IgD-negative memory B cell (primary cell): ENCODE results near the gene CAPN9. TPM values are rescaled to one million over a fixed set of nuclear protein-coding genes. Genes with fewer than 3 reads are reported as not detected.
"Not testable (repeated sequence)": the region's sequence is repeated elsewhere in the genome, so short reads cannot be mapped to it uniquely, and the experiment has no call there.

ENCODE experiments used
- H3K27ac Mint-ChIP-seq, 3 donors: one replicate each; pipeline ENCODE4 v1.8.0; 2020 to 2022; ENCODE audit warnings: mild to moderate bottlenecking in 3 of 3, mixed read lengths in 3 of 3, moderate library complexity in 1 of 3
- H3K27me3 Mint-ChIP-seq: one replicate; pipeline ENCODE4 v1.8.0; 2021; ENCODE audit warnings: mixed read lengths
- H3K36me3 Mint-ChIP-seq: one replicate; pipeline ENCODE4 v1.8.0; 2020; ENCODE audit warnings: mild to moderate bottlenecking, mixed read lengths
- H3K4me1 Mint-ChIP-seq, 3 donors: one replicate each; pipeline ENCODE4 v1.8.0; 2020 to 2022; ENCODE audit warnings: mixed read lengths in 3 of 3, mild to moderate bottlenecking in 1 of 3
- H3K4me3 Mint-ChIP-seq, 4 donors: one replicate each; pipeline ENCODE4 v1.8.0; 2020 to 2022; ENCODE audit warnings: mild to moderate bottlenecking in 4 of 4, mixed read lengths in 4 of 4, moderate library complexity in 3 of 4
- H3K9me3 Mint-ChIP-seq, 3 donors: one replicate each; pipeline ENCODE4 v1.8.0; 2020 to 2021; ENCODE audit warnings: mixed read lengths in 3 of 3, mild to moderate bottlenecking in 1 of 3
- polyA plus RNA-seq: library from polyadenylated mRNA; unstranded; fragments of 300-500 nt; fragmentation: Illumina TruSeq; gene quantifications from one replicate; pipeline ENCODE4 v1.2.3, GENCODE V29; 2021

CAPN9 gene
- polyA plus RNA-seq, 1 donor from 2014 or later = not detected

DNA sequence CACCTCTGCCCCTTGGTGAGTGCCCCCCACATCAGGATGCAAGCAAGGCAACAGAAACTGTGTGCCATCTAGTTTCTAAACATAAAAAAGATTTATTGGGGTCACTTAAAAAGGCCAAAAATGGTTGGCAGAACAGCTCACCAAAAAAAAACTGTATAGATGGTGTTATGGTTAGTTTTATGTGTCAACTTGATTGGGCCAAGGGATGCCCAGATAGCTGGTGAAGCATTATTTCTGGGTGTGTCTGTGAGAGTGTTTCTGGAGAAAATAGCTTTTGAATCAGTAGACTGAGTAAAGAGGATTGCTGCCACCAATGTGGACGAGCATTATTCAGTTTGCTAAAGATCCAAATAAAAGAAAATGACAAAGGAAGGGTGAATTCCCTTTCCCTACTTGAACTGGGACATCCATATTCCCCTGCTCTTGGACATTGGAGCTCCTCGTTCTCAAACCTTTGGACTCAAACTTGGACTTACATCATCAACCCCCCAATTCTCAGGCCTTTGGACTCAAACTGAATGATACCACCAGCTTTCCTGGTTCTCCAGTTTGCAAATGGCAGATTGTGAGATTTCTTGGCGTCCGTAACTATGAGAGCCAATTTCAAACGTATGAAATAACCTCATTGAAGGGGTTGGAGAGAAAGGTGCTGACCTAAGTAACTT lies 16.9 kb downstream of the CAPN9 start:
- Mint-ChIP-seq H3K27ac (no peak overlapping the region), H3K4me1 (no peaks in the 10 kb centered on the region), H3K9me3 (peaks cover 0 to 10% (median 0%) of the 10 kb centered on the region in 3 donors), H3K36me3 (peaks cover 3% of the 10 kb centered on the region), H3K27me3 (peaks cover 5% of the 10 kb centered on the region), H3K4me3 (no peak overlapping the region)

DNA sequence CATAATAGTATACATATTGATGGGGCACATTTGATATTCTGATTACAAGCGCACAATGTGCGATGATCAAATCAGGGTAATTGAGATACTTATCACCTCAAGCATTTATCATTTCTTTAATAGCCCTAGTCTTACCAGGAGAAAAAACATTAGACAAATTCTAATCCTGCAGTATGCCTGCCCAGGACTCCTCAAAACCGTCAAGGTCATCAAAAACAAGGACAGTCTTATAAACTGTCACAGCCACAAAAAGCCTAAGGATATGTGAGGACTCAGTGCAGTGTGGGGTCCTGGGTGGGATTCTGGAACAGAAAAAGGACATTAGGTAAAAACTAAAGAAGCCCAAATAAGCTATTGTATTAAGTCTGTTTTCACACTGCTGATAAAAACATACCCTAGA lies 19.1 kb downstream of the CAPN9 start:
- Mint-ChIP-seq H3K27ac (no peak overlapping the region), H3K9me3 (peaks cover 0 to 10% (median 0%) of the 10 kb centered on the region in 3 donors), H3K36me3 (peaks cover 3% of the 10 kb centered on the region), H3K27me3 (peaks cover 5% of the 10 kb centered on the region), H3K4me3 (no peak overlapping the region), H3K4me1 (no peaks in the 10 kb centered on the region)

DNA sequence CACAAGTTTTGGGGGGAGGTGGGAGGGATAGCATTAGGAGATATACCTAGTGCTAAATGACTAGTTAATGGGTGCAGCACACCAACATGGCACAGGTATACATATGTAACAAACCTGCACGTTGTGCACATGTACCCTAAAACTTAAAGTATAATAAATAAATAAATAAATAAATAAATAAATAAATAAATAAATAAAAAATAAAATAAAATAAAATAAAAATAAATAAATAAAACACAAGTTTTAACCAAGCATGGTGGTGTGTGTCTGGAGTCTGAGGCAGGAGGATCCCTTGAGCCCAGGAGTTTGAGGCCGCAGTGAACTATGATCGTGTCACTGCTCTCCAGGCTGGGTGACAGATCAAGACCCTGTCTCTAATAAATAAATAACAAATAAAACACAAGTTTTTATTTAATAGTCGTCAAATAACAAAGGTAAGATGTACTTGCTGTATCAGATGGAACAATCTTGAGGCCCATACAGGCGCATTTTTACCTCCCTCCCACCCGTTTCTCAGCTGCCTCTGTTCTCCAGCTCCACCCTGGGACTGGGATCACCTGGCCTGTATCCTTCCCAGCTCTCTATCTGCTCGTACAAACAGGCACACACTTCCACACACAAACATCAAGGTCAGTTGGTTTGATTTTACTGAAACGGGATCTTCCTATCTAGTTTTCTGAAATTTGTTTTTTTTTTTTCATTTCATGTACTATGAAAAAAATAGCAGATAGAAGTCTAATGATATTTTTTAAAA lies 20.8 kb downstream of the CAPN9 start:
- not testable (repeated sequence) for H3K4me3 Mint-ChIP-seq, H3K4me1 Mint-ChIP-seq, H3K9me3 Mint-ChIP-seq, H3K27ac Mint-ChIP-seq, H3K27me3 Mint-ChIP-seq, H3K36me3 Mint-ChIP-seq

DNA sequence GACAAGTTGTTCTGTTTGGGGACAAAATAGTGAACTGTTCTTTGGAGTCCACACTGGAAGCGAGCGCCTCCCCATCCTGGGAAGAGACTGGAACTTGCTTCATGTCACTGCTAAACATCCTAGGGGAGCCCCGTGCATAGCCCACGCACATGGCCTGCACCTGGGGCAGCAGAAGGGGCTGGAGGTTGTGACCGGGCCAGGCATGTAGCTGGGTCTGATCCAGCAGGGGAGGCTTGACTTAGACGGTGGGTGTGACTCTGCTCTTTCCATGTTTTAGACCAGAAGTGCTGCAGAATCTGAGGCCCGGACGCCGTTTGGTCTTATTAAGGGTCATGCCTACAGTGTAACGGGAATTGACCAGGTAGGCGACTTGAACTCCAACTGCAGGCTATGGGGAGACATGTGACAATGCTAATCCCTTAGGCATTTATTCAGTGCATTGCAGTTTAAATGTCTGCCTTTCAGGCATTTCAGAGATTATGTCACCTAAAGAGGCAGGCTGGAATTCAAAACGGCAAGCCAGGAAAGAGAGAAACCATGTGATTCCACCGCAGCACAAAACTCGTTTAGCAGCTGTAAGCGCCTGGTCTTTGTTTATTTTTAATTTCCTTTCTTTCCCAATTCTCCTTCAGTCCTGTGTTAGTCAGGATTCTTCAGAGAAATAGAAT lies 21.8 kb downstream of the CAPN9 start:
- Mint-ChIP-seq H3K27ac (no peak overlapping the region), H3K36me3 (peaks cover 3% of the 10 kb centered on the region), H3K4me1 (no peaks in the 10 kb centered on the region), H3K9me3 (peaks cover 0 to 7% (median 0%) of the 10 kb centered on the region in 3 donors), H3K4me3 (peak overlapping the region in 1 of 4 donors; percentile 29), H3K27me3 (peaks cover 1% of the 10 kb centered on the region)

DNA sequence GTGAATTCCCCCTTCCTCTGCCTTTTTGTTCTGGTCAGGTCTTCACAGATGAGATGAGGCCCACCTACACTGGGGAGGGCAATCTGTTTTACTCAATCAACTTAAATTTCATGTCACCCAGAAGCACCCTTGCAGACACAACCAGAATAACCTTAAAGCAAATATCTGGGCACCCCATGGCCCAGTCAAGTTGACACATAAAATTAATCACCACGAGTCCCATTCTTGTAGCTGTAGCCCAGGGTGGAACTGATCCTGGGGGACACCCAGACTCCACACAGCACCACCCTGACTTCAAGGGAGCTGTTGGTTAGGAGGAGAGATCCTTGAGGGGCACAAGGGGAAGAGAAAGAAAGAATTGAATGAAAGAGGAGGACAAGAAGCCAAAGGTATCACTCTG lies 23.1 kb downstream of the CAPN9 start:
- Mint-ChIP-seq H3K4me1 (no peaks in the 10 kb centered on the region), H3K27me3 (no peaks in the 10 kb centered on the region), H3K27ac (no peak overlapping the region), H3K9me3 (peaks cover 0 to 5% (median 0%) of the 10 kb centered on the region in 3 donors), H3K36me3 (peaks cover 3% of the 10 kb centered on the region), H3K4me3 (no peak overlapping the region)

DNA sequence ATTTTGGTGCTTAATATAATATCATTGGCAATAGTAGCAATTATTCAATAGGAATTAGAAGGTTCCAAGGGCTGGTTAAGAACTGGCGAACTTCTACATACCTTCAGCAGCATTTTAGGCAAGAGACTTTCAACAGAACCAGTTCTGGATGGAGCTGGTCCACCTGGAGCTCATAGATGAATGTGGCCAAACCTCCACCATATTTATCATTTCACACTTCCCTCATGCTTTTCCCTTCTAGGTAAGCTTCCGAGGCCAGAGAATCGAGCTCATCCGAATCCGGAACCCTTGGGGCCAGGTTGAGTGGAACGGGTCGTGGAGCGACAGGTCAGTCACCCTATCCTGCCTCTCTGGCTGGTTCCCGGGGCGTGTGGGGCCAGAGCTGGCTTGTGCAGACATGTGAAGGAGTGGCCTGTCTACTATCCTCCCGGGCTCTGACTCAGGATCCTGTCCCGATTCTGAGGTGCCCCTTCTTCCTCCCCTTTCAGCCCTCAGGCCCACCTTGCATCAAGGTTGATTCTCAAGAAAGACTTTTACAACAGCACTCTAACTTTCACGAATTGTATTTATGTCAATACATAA lies 24.7 kb downstream of the CAPN9 start:
- peaks cover 0 to 6% (median 0%) of the 10 kb centered on the region in 3 donors for H3K9me3 Mint-ChIP-seq
- no peaks in the 10 kb centered on the region for H3K4me1 Mint-ChIP-seq
- H3K27ac Mint-ChIP-seq = no peak overlapping the region
- H3K27me3 Mint-ChIP-seq = no peaks in the 10 kb centered on the region
- no peak overlapping the region for H3K4me3 Mint-ChIP-seq
- H3K36me3 Mint-ChIP-seq = peaks cover 3% of the 10 kb centered on the region

DNA sequence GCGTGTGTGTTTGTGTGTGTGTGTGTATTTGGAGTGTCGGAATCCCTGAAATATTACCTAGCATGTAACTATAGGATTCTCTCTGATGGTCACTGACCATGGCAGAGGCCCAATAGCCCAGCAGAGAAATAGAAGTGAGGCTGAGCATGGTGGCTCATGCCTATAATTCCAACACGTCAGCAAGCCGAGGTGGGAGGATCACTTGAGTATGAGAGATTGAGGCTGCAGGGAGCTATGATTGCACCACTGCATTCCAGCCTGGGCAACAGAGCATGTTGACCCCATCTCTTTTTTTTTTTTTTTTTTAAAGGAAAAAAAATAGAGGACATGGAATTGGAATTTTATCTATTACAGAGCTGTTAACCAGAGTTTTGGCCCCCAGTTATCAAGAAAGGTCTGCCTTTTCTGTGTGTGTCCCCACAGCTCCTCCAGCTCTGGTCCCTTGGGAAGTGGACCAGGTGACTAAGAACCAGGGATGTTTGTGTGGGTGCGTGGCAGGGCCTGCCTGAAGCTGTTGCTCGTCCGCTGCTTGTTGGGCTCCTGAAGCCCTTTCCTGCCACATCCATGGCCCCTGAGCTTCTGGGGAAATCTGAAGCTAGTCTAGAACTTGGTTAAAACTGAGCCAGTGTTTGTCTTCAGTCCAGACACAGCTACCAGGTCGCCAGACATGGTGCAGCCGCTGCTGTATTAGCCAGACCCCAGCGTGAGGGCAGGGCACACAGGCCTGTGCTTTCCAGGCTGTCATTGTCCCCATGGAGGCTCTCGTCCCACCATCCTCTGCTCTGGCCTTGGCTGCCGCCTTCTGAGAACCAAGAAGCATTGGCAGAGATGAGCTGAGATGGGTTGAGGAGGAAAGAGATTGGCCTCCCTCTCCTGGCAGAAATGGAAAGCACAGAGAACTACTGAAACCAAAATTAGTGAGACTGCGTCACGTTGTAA lies 25.5 kb downstream of the CAPN9 start:
- peaks cover 0 to 5% (median 0%) of the 10 kb centered on the region in 3 donors for H3K9me3 Mint-ChIP-seq
- no peak overlapping the region for H3K27ac Mint-ChIP-seq
- H3K4me3 Mint-ChIP-seq = peak overlapping the region in 1 of 4 donors; percentile 50
- H3K36me3 Mint-ChIP-seq = peaks cover 3% of the 10 kb centered on the region
- no peaks in the 10 kb centered on the region for H3K27me3 Mint-ChIP-seq
- no peaks in the 10 kb centered on the region for H3K4me1 Mint-ChIP-seq

DNA sequence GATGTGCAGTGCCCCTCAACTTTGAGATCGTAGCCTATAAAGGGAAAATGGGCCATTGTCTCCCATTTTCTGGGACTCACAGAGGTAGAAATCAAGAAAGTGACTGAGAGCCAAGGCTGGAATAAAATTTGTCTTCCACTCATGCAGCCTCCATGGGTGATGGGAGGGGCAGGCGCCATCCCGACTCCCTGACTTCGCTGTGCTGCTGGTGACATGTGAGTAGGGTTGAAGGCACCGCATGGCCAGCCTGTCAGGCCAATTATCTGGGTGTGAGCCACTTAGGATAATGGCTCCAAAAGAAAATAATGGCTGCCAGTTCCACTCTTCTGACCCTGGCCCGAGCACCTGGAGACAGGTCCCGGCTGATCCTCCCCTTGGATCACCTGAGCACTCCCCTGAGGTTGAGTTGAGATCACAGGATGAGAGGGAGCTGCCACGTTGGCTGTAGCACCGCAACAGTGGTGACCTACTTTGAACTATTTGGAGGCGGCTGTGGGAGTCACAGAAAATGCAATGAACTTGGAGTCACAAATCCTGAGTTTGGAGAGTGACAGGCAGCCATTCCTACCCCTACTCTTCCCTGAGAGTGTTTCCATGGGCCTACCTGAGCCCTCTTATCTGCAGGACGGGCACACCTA lies 26.3 kb downstream of the CAPN9 start:
- H3K4me1 Mint-ChIP-seq = no peaks in the 10 kb centered on the region
- no peak overlapping the region for H3K4me3 Mint-ChIP-seq
- peaks cover 3% of the 10 kb centered on the region for H3K36me3 Mint-ChIP-seq
- peaks cover 0 to 5% (median 0%) of the 10 kb centered on the region in 3 donors for H3K9me3 Mint-ChIP-seq
- no peaks in the 10 kb centered on the region for H3K27me3 Mint-ChIP-seq
- H3K27ac Mint-ChIP-seq = no peak overlapping the region

DNA sequence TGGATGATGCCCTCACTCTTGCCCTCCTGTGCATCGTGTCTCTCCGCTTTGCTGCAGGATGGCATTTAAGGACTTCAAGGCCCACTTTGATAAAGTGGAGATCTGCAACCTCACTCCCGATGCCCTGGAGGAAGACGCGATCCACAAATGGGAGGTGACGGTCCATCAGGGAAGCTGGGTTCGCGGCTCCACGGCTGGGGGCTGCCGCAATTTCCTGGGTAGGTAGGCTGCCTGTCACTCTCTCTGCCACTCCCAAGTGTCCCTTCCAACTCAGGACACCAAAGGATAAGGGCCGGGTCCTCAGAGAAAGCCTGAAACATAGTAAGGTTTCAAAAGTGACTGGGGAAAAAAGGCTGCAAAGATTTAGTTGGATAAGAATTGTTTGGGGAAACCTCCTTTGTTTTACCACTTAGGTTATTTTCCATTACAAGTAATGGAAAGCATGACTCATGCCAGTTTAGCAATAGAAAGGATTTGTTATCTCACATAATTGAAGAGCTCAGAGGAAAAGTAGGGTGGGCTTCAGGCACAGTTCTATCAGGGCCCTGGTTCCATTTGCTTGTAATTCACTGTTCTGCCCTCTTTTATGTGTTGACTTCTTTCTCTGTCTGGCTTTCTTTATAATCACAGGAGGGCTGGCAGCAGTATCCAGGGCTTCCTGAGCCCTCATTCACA lies 31.9 kb downstream of the CAPN9 start:
- no peak overlapping the region for H3K27ac Mint-ChIP-seq
- H3K27me3 Mint-ChIP-seq = no peaks in the 10 kb centered on the region
- peaks cover 0 to 5% (median 0%) of the 10 kb centered on the region in 3 donors for H3K9me3 Mint-ChIP-seq
- no peaks in the 10 kb centered on the region for H3K36me3 Mint-ChIP-seq
- no peak overlapping the region for H3K4me3 Mint-ChIP-seq
- no peaks in the 10 kb centered on the region for H3K4me1 Mint-ChIP-seq

DNA sequence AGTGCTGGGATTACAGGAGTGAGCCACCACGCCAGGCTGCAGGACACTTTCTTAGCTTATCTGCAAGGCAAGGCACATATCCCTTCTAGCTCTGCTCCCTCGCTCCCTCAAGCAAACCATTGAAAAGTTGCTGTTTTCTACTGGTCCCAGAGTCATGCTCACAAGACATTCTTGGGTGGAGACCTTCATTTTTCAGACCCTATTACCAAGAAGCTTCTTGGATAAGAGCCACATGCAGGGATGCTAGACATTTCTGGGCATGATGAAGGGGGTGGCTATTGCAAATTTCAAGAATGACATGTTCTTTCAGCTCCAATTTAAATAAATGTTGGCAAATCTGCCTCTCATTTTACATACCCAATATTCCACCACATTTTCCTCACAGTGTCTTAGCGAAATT lies 33.9 kb downstream of the CAPN9 start:
- H3K9me3 Mint-ChIP-seq = peaks cover 0 to 4% (median 0%) of the 10 kb centered on the region in 3 donors
- no peaks in the 10 kb centered on the region for H3K36me3 Mint-ChIP-seq
- H3K4me3 Mint-ChIP-seq = no peak overlapping the region
- no peak overlapping the region for H3K27ac Mint-ChIP-seq
- no peaks in the 10 kb centered on the region for H3K27me3 Mint-ChIP-seq
- no peaks in the 10 kb centered on the region for H3K4me1 Mint-ChIP-seq

DNA sequence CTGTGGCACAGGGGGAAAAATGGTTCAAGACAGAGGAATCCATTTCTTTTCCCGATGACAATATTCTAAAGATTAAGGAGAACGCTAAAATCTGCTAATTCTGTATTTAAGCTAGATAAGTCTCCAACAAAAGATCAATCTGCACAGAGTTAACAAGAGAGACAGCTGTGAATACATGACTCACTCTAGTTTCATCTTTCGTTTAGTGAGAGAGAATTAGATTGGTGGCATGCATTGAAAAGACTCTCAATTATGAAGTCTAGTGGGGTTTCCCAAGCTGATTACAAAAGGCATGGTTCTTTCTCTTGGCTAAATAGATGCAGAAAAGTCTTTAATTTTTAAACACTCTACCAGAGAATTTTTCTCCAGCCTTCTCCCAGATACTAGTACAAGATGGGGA lies 34.4 kb downstream of the CAPN9 start:
- no peaks in the 10 kb centered on the region for H3K9me3 Mint-ChIP-seq
- H3K27me3 Mint-ChIP-seq = no peaks in the 10 kb centered on the region
- H3K4me1 Mint-ChIP-seq = no peaks in the 10 kb centered on the region
- H3K27ac Mint-ChIP-seq = no peak overlapping the region
- no peaks in the 10 kb centered on the region for H3K36me3 Mint-ChIP-seq
- H3K4me3 Mint-ChIP-seq = no peak overlapping the region

DNA sequence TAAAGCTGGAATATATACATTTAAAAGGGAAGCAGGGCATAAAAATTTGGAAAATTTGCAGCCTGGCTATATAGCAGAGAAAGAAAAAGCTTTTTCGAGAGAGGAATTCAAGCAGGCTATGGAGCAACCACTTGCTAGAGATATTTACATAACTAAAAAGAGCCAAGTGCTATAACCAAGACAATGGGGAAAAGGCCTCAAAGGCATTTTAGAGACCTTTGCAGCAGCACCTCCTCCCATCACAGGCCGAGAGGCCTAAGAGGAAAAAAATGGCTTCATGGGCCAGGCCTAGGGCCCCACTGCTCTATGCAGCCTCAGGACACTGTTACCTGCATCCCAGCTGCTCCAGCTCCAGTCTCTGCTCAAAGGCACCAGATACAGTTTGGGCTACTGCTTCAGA lies 37.0 kb downstream of the CAPN9 start:
- Mint-ChIP-seq H3K4me3 (no peak overlapping the region), H3K27ac (no peak overlapping the region), H3K4me1 (no peaks in the 10 kb centered on the region), H3K9me3 (no peaks in the 10 kb centered on the region), H3K36me3 (no peaks in the 10 kb centered on the region), H3K27me3 (peaks cover 2% of the 10 kb centered on the region)

DNA sequence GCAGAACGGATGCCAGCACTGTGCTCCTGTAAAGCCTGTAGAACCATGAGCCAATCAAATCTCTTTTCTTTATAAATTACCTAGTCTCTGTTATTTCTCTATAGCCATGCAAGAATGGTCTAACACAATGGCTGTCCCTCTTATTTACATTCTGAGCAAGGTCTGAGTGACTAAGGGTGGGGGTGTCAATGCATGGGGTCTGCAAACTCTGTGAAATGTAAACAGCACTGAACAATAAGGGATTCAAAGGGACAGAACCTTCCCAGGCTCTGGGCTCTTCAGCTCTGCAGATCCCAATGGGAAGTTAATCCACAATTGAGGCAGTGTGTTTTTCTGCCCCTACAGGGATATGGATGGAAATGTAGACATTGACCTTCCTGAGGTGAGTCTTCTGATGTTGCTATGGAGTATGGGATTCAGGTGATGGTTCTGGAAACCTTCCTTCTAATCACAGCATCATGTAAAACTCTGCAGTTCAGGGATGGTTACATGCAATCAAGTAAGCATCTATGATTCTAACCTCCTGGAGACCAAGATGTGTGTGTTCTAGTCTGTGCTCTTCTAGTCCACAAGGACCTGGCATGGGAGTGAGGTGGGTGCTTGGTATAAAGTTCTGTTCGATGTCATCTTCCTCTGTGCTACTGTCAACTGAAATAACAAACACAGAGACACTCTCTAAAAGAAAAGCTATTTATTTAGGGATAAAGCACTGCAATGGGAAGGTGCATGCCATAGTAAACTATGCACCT lies 38.6 kb downstream of the CAPN9 start:
- Mint-ChIP-seq H3K36me3 (no peaks in the 10 kb centered on the region), H3K27me3 (peaks cover 4% of the 10 kb centered on the region), H3K27ac (no peak overlapping the region), H3K4me1 (no peaks in the 10 kb centered on the region), H3K4me3 (no peak overlapping the region), H3K9me3 (no peaks in the 10 kb centered on the region)
